Endodermal cell (in vitro differentiated cells): ENCODE results near the gene GCLC. TPM values are rescaled to one million over a fixed set of nuclear protein-coding genes. Genes with fewer than 3 reads are reported as not detected.
"Not testable (repeated sequence)": the region's sequence is repeated elsewhere in the genome, so short reads cannot be mapped to it uniquely, and the experiment has no call there.

Source experiments
- DNase-seq: peaks from one replicate; pipeline ENCODE4 v3.0.0-alpha.2; 2017
- H3K27ac ChIP-seq: 2 replicates; pipeline ENCODE4 v1.5.1; 2013; ENCODE audit warnings: mild to moderate bottlenecking, low read depth, low read length, moderate library complexity
- H3K27me3 ChIP-seq: 2 replicates; pipeline ENCODE4 v1.6.1; 2013; ENCODE audit warnings: mild to moderate bottlenecking, low read length, moderate library complexity; ENCODE audit not compliant: insufficient read depth, control insufficient read depth, poor library complexity, severe bottlenecking
- H3K36me3 ChIP-seq: 2 replicates; pipeline ENCODE4 v1.7.0; 2013; ENCODE audit warnings: mild to moderate bottlenecking, low read length, moderate library complexity; ENCODE audit not compliant: control insufficient read depth, insufficient read depth
- H3K4me1 ChIP-seq: one replicate; pipeline ENCODE4 v1.7.0; 2013; ENCODE audit warnings: low read length; ENCODE audit not compliant: control insufficient read depth, insufficient read depth
- H3K4me3 ChIP-seq: 2 replicates; pipeline ENCODE4 v1.5.1; 2013; ENCODE audit warnings: mild to moderate bottlenecking, low read length, moderate library complexity
- H3K9ac ChIP-seq: 2 replicates; pipeline ENCODE4 v1.6.1; 2013; ENCODE audit warnings: mild to moderate bottlenecking, low read length, moderate library complexity; ENCODE audit not compliant: poor library complexity, severe bottlenecking; ENCODE audit errors: extremely low read depth
- H3K9me3 ChIP-seq: 2 replicates; pipeline ENCODE4 v1.6.1; 2013; ENCODE audit warnings: mild to moderate bottlenecking, low read length, moderate library complexity; ENCODE audit not compliant: control insufficient read depth
- H3K27ac Mint-ChIP-seq: 2 replicates; pipeline ENCODE4 v1.8.0; 2020; ENCODE audit warnings: mixed read lengths
- H3K27me3 Mint-ChIP-seq: 2 replicates; pipeline ENCODE4 v1.8.0; 2021; ENCODE audit warnings: mild to moderate bottlenecking, mixed read lengths; ENCODE audit not compliant: insufficient read depth
- H3K36me3 Mint-ChIP-seq: 2 replicates; pipeline ENCODE4 v1.8.0; 2020; ENCODE audit warnings: low read depth, mixed read lengths
- H3K4me1 Mint-ChIP-seq: 2 replicates; pipeline ENCODE4 v1.8.0; 2020; ENCODE audit warnings: mixed read lengths
- H3K4me3 Mint-ChIP-seq: 2 replicates; pipeline ENCODE4 v1.8.0; 2020; ENCODE audit warnings: mild to moderate bottlenecking, moderate library complexity, mixed read lengths
- H3K9me3 Mint-ChIP-seq: 2 replicates; pipeline ENCODE4 v1.8.0; 2020; ENCODE audit warnings: mild to moderate bottlenecking, mixed read lengths
- WGBS, 2 experiments: methylation state at CpG; one replicate each; pipeline versions ENCODE4 v1.1.5 to v1.1.7; 2013; ENCODE audit warnings: missing lambda C conversion rate in 2 of 2, mixed read lengths in 1 of 2; ENCODE audit not compliant: insufficient coverage in 1 of 2, insufficient read length in 1 of 2; 5-methylcytosine and 5-hydroxymethylcytosine counted together
- total RNA-seq, 2 donors: library from RNA; stranded (reverse); fragmentation: NEBNext Ultra II Directional in 1 of 2; extraction: Animal tissue kit (Norgen Biotek cat#: 25700) in 1 of 2; gene quantifications; 2 replicates in 1 of 2; 3 replicates in 1 of 2; pipeline ENCODE4 v1.2.1, GENCODE V29; 2021
- TF ChIP-seq, protein P1 (sequence below): fragments of 200-600 bp; sonication (generic); conservative IDR thresholded peaks from 2 replicates; pipeline ENCODE4 v1.5.0; 2021; ENCODE audit warnings: antibody characterized with exemption, mild to moderate bottlenecking

The GCLC gene
- total RNA-seq, 2 donors from 2014 or later = 44.7 to 57.7 TPM

- Histone ChIP-seq H3K4me3 (no peak overlapping the region), H3K27me3 (no peaks in the 10 kb centered on the region), H3K36me3 (no peaks in the 10 kb centered on the region), H3K27ac (no peak overlapping the region), H3K9ac (no peak overlapping the region), H3K9me3 (no peaks in the 10 kb centered on the region), H3K4me1 (no peaks in the 10 kb centered on the region)
- H3K4me1 Mint-ChIP-seq = peaks cover 4% of the 10 kb centered on the region
- WGBS, 2 experiments = 92 to 100% methylated on average over 2 to 5 of the region's 5 CpGs
- no peaks in the 10 kb centered on the region for H3K27me3 Mint-ChIP-seq
- TF ChIP-seq, protein P1, sequence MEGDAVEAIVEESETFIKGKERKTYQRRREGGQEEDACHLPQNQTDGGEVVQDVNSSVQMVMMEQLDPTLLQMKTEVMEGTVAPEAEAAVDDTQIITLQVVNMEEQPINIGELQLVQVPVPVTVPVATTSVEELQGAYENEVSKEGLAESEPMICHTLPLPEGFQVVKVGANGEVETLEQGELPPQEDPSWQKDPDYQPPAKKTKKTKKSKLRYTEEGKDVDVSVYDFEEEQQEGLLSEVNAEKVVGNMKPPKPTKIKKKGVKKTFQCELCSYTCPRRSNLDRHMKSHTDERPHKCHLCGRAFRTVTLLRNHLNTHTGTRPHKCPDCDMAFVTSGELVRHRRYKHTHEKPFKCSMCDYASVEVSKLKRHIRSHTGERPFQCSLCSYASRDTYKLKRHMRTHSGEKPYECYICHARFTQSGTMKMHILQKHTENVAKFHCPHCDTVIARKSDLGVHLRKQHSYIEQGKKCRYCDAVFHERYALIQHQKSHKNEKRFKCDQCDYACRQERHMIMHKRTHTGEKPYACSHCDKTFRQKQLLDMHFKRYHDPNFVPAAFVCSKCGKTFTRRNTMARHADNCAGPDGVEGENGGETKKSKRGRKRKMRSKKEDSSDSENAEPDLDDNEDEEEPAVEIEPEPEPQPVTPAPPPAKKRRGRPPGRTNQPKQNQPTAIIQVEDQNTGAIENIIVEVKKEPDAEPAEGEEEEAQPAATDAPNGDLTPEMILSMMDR = no peak
- H3K27ac Mint-ChIP-seq = no peak overlapping the region
- no peaks in the 10 kb centered on the region for H3K36me3 Mint-ChIP-seq
- no peak overlapping the region for H3K4me3 Mint-ChIP-seq
- DNase-seq = no peak
- H3K9me3 Mint-ChIP-seq = no peaks in the 10 kb centered on the region
These were observed 34.4 kb upstream of the GCLC start for GRCh38 chr6:53579338-53579737.

DNA sequence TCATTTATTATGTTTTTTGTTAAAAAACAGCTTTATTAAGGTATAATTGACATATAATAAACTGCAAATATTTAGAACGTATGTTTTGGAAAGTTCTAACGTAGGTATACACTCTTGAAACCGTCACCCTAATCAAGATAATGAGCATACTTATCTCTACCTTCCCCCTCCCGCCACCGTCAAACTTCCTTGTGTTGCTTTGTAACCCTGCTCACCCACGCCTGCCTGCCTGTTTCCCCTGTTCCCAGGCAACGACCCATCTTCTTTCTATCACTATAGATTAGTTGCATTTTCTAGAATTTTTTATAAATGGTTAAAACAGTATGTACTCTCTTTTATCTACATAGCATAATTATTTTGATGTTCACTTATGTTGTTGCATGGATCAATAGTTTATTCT is 33.5 kb upstream of the GCLC start:
- WGBS, 2 experiments = 87 to 94% methylated on average over 3 to 6 of the region's 7 CpGs
- Mint-ChIP-seq H3K9me3 (peaks cover 3% of the 10 kb centered on the region), H3K4me3 (no peak overlapping the region), H3K36me3 (no peaks in the 10 kb centered on the region), H3K4me1 (peaks cover 4% of the 10 kb centered on the region), H3K27me3 (no peaks in the 10 kb centered on the region), H3K27ac (no peak overlapping the region)
- Histone ChIP-seq H3K4me1 (no peaks in the 10 kb centered on the region), H3K9me3 (no peaks in the 10 kb centered on the region), H3K4me3 (no peak overlapping the region), H3K36me3 (no peaks in the 10 kb centered on the region), H3K27me3 (no peaks in the 10 kb centered on the region), H3K27ac (no peak overlapping the region), H3K9ac (no peak overlapping the region)
- TF ChIP-seq, protein P1 = no peak
- DNase-seq = no peak

DNA sequence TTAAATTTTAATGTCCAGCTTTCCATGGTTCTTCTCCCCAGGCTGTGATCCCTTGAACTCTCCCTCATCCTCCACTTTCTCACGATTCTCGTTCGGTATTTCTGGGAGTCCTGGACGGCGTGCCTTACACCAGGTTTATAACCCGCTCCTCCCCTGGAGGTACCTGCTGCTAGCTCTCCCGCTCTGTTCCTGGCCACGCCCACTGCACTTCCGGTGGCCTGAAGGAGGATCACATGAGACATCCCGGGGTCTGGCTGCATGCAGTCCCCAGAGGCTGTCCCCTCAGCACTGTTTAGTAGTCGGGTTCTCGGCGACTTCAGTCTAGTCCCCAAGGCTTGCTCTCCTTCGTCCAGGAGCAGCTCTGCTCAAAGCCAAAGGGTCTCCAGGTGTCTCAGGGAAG is 28.4 kb upstream of the GCLC start:
- H3K36me3 ChIP-seq = no peaks in the 10 kb centered on the region
- Mint-ChIP-seq H3K27me3 (no peaks in the 10 kb centered on the region), H3K4me3 (no peak overlapping the region), H3K4me1 (peaks cover 10% of the 10 kb centered on the region), H3K36me3 (no peaks in the 10 kb centered on the region), H3K9me3 (peaks cover 5% of the 10 kb centered on the region), H3K27ac (no peak overlapping the region)
- no peak overlapping the region for H3K9ac ChIP-seq
- H3K27me3 ChIP-seq = no peaks in the 10 kb centered on the region
- no peaks in the 10 kb centered on the region for H3K9me3 ChIP-seq
- DNase-seq = peak; percentile 67
- no peak overlapping the region for H3K4me3 ChIP-seq
- WGBS, 2 experiments = 72 to 89% methylated on average over 8 to 14 of the region's 14 CpGs
- H3K4me1 ChIP-seq = no peaks in the 10 kb centered on the region
- H3K27ac ChIP-seq = no peak overlapping the region
- TF ChIP-seq, protein P1 = no peak

DNA sequence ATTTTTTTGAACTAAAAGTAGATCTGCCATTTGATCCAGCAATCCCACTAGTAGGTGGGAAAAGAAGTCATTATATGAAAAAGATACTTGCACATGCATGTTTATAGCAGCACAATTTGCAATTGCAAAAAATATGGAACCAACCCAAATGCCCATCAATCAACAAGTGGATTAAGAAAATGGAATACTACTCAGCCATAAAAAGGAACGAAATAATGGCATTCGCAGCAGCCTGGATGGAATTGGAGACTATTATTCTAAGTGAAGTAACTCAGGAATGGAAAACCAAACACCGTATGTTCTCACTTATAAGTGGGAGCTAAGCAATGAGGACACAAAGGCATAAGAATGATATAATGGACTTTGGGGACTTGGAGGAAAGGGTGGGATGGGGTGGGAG is 27.5 kb upstream of the GCLC start:
- not testable (repeated sequence) for H3K36me3 Mint-ChIP-seq, H3K27ac Mint-ChIP-seq, DNase-seq, H3K4me1 Mint-ChIP-seq, H3K27ac ChIP-seq, H3K9me3 Mint-ChIP-seq, H3K9me3 ChIP-seq, H3K9ac ChIP-seq, H3K4me3 Mint-ChIP-seq, H3K4me3 ChIP-seq, H3K27me3 Mint-ChIP-seq, H3K27me3 ChIP-seq, H3K4me1 ChIP-seq, H3K36me3 ChIP-seq
- 96% methylated on average over 3 of the region's 3 CpGs for WGBS, 2 experiments
